Measurements from ENCODE around the gene SNCB. TPM values are rescaled to one million over a fixed set of nuclear protein-coding genes. Genes with fewer than 3 reads are reported as not detected.
A peak's percentile ranks its signal among the peaks of the same experiment; 100 is the strongest.

Gene SNCB
- total RNA-seq, 2 donors from 2014 or later: not detected

GRCh38 chr5:176643491-176644219 is 13.3 kb upstream of the SNCB start:
- H3K27ac ChIP-seq: no peak overlapping the region
- WGBS, 2 donors: 68 to 74% methylated on average over 5 to 11 of the region's 11 CpGs

GRCh38 chr5:176642675-176643490 is 12.5 kb upstream of the SNCB start:
- peaks cover 6% of the 10 kb centered on the region for H3K4me1 ChIP-seq
- TF ChIP-seq POLR2A (IDR thresholded peaks at IDR 0.05): no peak
- no peak for TF ChIP-seq CTCF (IDR thresholded peaks at IDR 0.05)
- H3K27me3 ChIP-seq: no peaks in the 10 kb centered on the region
- WGBS, 2 donors: 46 to 53% methylated on average over 8 to 12 of the region's 15 CpGs
- DNase-seq (peak in 2 of 4 donors; percentile 43), ATAC-seq (no peak)
- H3K36me3 ChIP-seq (replicated peaks in 1 of 2; ENCODE audit: insufficient read depth in 1 of 2, low read depth in 2 of 2): no peaks in the 10 kb centered on the region
- H3K4me3 ChIP-seq: no peak overlapping the region
- intact Hi-C loops (cut with DNase I): no loop called here
- no peak overlapping the region for H3K27ac ChIP-seq
- no peaks in the 10 kb centered on the region for H3K9me3 ChIP-seq

More at GRCh38 chr5:176643491-176644219, 13.3 kb upstream of the SNCB start:
- H3K4me1 ChIP-seq: peaks cover 14% of the 10 kb centered on the region
- no peak for TF ChIP-seq CTCF (IDR thresholded peaks at IDR 0.05)
- TF ChIP-seq POLR2A (IDR thresholded peaks at IDR 0.05): no peak
- DNase-seq: no peak
- no peak for ATAC-seq
- no peaks in the 10 kb centered on the region for H3K27me3 ChIP-seq
- intact Hi-C loops (cut with DNase I): no loop called here
- H3K4me3 ChIP-seq: no peak overlapping the region
- H3K9me3 ChIP-seq: no peaks in the 10 kb centered on the region
- no peaks in the 10 kb centered on the region for H3K36me3 ChIP-seq (replicated peaks in 1 of 2; ENCODE audit: insufficient read depth in 1 of 2, low read depth in 2 of 2)

- intact Hi-C loops (cut with DNase I): no loop called here
- no peak for DNase-seq
- H3K27me3 ChIP-seq: no peaks in the 10 kb centered on the region
Observed at GRCh38 chr5:176640616-176641015, 10.3 kb upstream of the SNCB start.

GRCh38 chr5:176639981-176640380 is 9.6 kb upstream of the SNCB start:
- DNase-seq (peak in 3 of 4 donors; percentile 30 to 38 (median 37)), ATAC-seq (peak; percentile 31)
- Histone ChIP-seq H3K9me3 (no peaks in the 10 kb centered on the region), H3K4me3 (no peak overlapping the region), H3K27ac (no peak overlapping the region), H3K27me3 (no peaks in the 10 kb centered on the region), H3K4me1 (no peaks in the 10 kb centered on the region), H3K36me3 (replicated peaks in 1 of 2; ENCODE audit: insufficient read depth in 1 of 2, low read depth in 2 of 2) (no peaks in the 10 kb centered on the region)
- intact Hi-C loops (cut with DNase I): no loop called here
- no peak for TF ChIP-seq POLR2A (IDR thresholded peaks at IDR 0.05)
- TF ChIP-seq CTCF (IDR thresholded peaks at IDR 0.05): no peak
- 44 to 47% methylated on average over 3 of the region's 4 CpGs for WGBS, 2 donors

More at GRCh38 chr5:176640616-176641015, 10.3 kb upstream of the SNCB start:
- no peak for TF ChIP-seq CTCF (IDR thresholded peaks at IDR 0.05)
- no peak for TF ChIP-seq POLR2A (IDR thresholded peaks at IDR 0.05)
- Histone ChIP-seq H3K9me3 (no peaks in the 10 kb centered on the region), H3K36me3 (replicated peaks in 1 of 2; ENCODE audit: insufficient read depth in 1 of 2, low read depth in 2 of 2) (no peaks in the 10 kb centered on the region), H3K4me1 (no peaks in the 10 kb centered on the region), H3K4me3 (no peak overlapping the region), H3K27ac (no peak overlapping the region)
- 63 to 66% methylated on average over 4 of the region's 4 CpGs for WGBS, 2 donors
- no peak for ATAC-seq
